Measurements from ENCODE around the gene REC8. TPM values are rescaled to one million over a fixed set of nuclear protein-coding genes. Genes with fewer than 3 reads are reported as not detected.
"Not testable (repeated sequence)": the region's sequence is repeated elsewhere in the genome, so short reads cannot be mapped to it uniquely, and the experiment has no call there.

The REC8 gene
- total RNA-seq, 1 donor from 2014 or later, result 136 TPM

DNA sequence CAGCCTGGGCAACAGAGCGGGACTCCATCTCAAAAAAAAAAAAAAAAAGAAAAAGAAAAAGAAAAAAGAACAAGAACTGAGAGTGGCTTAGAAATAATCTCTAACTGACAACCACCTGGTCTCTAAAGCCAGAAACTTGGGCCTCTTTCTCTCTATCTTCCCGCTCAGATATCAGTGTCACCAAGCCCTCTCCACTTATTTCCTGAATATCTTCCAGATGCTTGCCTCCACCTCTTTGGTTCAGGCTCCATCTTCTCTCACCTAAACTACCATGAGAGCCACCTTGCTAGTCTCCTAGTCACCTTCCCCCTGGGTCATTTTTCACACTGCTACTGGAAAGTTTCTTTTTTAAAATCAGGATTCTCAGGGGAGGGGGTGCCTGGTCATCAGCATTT, 25.2 kb downstream of the REC8 start:
- peaks cover 6% of the 10 kb centered on the region for H3K4me1 Mint-ChIP-seq (ENCODE audit: low read depth, unreplicated experiment)
- peaks cover 11% of the 10 kb centered on the region for H3K27me3 Mint-ChIP-seq (ENCODE audit: unreplicated experiment)
- no peak for DNase-seq
- no peaks in the 10 kb centered on the region for H3K36me3 Mint-ChIP-seq (ENCODE audit: unreplicated experiment)
- TF ChIP-seq, protein P1, sequence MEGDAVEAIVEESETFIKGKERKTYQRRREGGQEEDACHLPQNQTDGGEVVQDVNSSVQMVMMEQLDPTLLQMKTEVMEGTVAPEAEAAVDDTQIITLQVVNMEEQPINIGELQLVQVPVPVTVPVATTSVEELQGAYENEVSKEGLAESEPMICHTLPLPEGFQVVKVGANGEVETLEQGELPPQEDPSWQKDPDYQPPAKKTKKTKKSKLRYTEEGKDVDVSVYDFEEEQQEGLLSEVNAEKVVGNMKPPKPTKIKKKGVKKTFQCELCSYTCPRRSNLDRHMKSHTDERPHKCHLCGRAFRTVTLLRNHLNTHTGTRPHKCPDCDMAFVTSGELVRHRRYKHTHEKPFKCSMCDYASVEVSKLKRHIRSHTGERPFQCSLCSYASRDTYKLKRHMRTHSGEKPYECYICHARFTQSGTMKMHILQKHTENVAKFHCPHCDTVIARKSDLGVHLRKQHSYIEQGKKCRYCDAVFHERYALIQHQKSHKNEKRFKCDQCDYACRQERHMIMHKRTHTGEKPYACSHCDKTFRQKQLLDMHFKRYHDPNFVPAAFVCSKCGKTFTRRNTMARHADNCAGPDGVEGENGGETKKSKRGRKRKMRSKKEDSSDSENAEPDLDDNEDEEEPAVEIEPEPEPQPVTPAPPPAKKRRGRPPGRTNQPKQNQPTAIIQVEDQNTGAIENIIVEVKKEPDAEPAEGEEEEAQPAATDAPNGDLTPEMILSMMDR (IDR thresholded peaks at IDR 0.05; ENCODE audit: partially characterized antibody, unreplicated experiment), result no peak
- H3K4me3 Mint-ChIP-seq (ENCODE audit: unreplicated experiment), result peak overlapping the region; percentile 96
- no peak overlapping the region for H3K27ac Mint-ChIP-seq (ENCODE audit: unreplicated experiment)
- H3K9me3 Mint-ChIP-seq (ENCODE audit: unreplicated experiment), result peaks cover 6% of the 10 kb centered on the region

DNA sequence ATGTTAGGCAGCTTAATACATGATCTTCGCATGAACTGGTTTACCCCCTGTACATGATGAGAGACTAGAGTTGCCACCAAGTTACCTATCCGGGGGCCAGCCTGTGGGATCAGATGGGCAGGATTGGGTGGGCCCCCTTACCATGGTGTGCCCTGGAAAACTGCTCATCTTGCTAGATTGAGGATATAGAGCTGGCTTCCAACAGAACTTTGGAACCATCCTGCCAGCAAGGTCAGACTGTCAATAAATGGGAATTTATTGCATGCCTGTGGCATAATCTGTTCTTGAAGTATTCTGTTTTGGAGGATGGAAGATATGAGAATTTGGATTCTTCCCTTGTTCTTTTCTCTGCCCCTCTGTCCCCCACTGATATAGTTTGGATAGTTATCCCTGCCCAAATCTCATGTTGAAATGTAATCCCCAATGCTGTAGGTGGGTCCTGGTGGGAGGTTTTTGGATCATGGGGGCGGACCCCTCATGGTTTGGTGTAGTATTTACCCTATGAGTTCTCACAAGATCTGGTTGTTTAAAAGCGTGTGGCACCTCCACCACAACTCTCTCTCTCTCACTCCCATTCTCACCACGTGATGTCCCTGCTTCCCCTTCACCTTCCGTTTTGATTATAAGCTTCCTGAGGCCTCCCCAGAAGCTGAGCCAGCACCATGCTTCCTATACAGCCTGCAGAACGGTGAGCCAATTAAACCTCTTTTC, 27.1 kb downstream of the REC8 start:
- H3K9me3 Mint-ChIP-seq (ENCODE audit: unreplicated experiment), result peaks cover 4% of the 10 kb centered on the region
- TF ChIP-seq, protein P1 (IDR thresholded peaks at IDR 0.05; ENCODE audit: partially characterized antibody, unreplicated experiment), result no peak
- DNase-seq, result no peak
- no peak overlapping the region for H3K4me3 Mint-ChIP-seq (ENCODE audit: unreplicated experiment)
- H3K27ac Mint-ChIP-seq (ENCODE audit: unreplicated experiment), result no peak overlapping the region
- peaks cover 7% of the 10 kb centered on the region for H3K4me1 Mint-ChIP-seq (ENCODE audit: low read depth, unreplicated experiment)
- H3K27me3 Mint-ChIP-seq (ENCODE audit: unreplicated experiment), result peaks cover 9% of the 10 kb centered on the region
- H3K36me3 Mint-ChIP-seq (ENCODE audit: unreplicated experiment), result peaks cover 5% of the 10 kb centered on the region

DNA sequence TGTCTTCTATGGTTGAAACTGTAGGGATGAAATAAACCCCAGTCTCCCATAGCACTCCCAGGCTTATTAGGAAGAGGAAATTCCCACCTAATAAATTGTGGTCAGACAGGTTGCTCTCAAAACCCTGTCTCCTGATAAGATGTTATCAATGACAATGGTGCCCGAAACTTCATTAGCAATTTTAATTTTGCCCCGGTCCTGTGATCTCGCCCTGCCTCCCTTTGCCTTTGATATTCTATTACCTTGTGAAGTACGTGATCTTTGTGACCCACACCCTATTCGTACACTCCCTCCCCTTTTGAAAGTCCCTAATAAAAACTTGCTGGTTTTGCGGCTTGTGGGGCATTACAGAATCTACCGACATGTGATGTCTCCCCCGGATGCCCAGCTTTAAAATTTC, 30.7 kb downstream of the REC8 start:
- H3K4me3 Mint-ChIP-seq (ENCODE audit: unreplicated experiment); H3K9me3 Mint-ChIP-seq (ENCODE audit: unreplicated experiment); H3K4me1 Mint-ChIP-seq (ENCODE audit: low read depth, unreplicated experiment); H3K27me3 Mint-ChIP-seq (ENCODE audit: unreplicated experiment); DNase-seq: not testable (repeated sequence)
- Mint-ChIP-seq H3K36me3 (ENCODE audit: unreplicated experiment) (peaks cover 15% of the 10 kb centered on the region), H3K27ac (ENCODE audit: unreplicated experiment) (peak overlapping the region; percentile 4)

DNA sequence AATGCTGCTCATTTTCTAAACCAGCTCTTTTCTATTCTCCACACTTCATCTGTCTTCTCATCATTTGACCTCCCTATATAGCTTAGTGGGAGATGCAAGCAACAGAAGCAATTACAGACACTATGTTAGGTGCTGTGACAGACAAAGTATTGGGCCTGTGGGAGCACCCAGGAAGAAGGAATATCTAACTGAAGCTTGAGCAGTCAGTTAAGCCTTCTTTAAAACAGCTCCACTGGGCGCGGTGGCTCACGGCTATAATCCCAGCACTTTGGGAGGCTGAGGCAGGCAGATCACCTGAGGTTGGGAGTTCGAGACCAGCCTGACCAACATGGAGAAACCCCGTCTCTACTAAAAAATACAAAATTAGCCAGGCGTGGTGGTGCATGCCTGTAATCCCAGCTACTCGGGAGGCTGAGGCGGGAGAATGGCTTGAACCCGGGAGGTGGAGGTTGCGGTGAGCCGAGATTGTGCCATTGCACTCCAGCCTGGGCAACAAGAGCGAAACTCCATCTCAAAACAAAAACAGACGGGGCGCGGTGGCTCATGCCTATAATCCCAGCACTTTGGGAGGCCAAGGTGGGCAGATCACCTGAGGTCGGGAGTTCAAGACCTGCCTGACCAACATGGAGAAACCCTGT, 31.5 kb downstream of the REC8 start:
- peaks cover 15% of the 10 kb centered on the region for H3K36me3 Mint-ChIP-seq (ENCODE audit: unreplicated experiment)
- not testable (repeated sequence) for H3K27me3 Mint-ChIP-seq (ENCODE audit: unreplicated experiment)

DNA sequence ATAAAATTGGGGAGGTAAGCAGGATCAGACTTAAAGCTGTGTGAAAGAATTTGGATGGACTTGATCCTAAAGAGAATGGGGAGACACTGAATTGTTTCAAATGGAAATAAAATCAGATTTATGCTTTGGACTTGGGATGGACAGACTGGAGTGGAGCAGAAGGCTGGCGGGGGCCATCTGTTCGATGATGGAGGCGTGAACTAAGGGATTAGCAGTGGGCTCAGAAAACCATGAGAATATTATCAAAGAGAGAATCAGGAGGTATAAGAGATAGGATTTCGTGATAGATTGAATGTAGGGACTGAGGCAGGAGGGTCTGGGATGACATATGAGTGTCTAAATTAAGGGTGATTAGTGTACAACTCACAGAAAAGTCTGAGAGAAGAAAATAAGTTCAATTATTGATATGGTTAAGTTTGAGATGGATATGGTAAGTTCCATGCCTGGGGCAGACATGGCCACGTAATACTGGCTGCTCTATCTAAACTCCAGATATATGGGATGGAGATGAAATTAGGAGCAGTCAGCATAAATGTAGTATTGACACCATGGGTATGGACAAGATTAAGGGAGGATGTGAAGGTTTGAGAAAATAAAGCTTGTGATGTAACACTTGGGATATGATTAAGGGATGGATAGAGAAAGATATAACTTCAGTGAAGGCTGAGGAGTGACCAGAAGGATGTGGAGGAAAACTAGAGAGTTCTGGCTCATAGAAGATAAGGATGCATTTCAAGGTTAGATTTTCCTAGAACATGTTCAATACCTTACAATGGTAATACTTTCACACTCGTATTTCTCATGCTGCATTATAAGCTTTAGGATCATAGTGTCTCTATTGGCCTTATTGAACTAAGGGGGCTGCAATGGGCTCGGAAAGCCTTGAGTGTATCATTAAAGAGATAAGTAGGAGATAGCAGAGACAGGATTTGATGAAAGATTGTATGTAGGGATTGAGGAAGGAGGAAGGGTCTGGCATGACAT, 32.6 kb downstream of the REC8 start:
- Mint-ChIP-seq H3K4me3 (ENCODE audit: unreplicated experiment) (peak overlapping the region; percentile 37), H3K4me1 (ENCODE audit: low read depth, unreplicated experiment) (peaks cover 9% of the 10 kb centered on the region), H3K27ac (ENCODE audit: unreplicated experiment) (peak overlapping the region; percentile 65), H3K36me3 (ENCODE audit: unreplicated experiment) (peaks cover 15% of the 10 kb centered on the region), H3K9me3 (ENCODE audit: unreplicated experiment) (peaks cover 4% of the 10 kb centered on the region), H3K27me3 (ENCODE audit: unreplicated experiment) (peaks cover 8% of the 10 kb centered on the region)
- TF ChIP-seq, protein P1 (IDR thresholded peaks at IDR 0.05; ENCODE audit: partially characterized antibody, unreplicated experiment), result no peak
- DNase-seq, result no peak

More for the DNA sequence above, 31.5 kb downstream of the REC8 start:
- DNase-seq; H3K27ac Mint-ChIP-seq (ENCODE audit: unreplicated experiment); H3K4me1 Mint-ChIP-seq (ENCODE audit: low read depth, unreplicated experiment); H3K9me3 Mint-ChIP-seq (ENCODE audit: unreplicated experiment); H3K4me3 Mint-ChIP-seq (ENCODE audit: unreplicated experiment): not testable (repeated sequence)
